ENCODE data around the gene GPC6.

DNA sequence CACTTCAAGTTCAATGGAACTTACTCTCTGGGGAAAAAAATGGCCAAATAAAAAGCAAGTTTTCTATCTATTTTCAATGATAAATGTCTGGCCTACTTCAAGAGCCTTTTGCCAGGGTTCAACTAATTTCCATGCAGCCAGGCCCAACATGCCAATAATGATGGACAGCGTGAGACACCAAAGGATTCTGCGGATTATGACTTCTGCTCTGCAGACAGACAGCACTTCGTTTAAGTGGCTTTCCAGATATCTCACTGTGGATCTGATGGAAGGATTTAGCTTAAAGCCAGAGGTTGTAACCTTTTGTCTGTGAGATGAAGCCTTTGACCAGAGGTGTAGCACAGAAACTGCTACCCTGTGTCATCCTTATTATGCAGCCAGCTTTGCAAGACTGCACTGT is 638.6 kb downstream of the GPC6 start:
- TF ChIP-seq, protein P1, sequence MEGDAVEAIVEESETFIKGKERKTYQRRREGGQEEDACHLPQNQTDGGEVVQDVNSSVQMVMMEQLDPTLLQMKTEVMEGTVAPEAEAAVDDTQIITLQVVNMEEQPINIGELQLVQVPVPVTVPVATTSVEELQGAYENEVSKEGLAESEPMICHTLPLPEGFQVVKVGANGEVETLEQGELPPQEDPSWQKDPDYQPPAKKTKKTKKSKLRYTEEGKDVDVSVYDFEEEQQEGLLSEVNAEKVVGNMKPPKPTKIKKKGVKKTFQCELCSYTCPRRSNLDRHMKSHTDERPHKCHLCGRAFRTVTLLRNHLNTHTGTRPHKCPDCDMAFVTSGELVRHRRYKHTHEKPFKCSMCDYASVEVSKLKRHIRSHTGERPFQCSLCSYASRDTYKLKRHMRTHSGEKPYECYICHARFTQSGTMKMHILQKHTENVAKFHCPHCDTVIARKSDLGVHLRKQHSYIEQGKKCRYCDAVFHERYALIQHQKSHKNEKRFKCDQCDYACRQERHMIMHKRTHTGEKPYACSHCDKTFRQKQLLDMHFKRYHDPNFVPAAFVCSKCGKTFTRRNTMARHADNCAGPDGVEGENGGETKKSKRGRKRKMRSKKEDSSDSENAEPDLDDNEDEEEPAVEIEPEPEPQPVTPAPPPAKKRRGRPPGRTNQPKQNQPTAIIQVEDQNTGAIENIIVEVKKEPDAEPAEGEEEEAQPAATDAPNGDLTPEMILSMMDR (IDR thresholded peaks at IDR 0.05) = no peak
- no peak for TF ChIP-seq FOXM1 (IDR thresholded peaks at IDR 0.05; ENCODE audit: low read depth)
- TF ChIP-seq POLR2AphosphoS5 (IDR thresholded peaks at IDR 0.05; ENCODE audit: low read depth, low read length) = no peak
- TF ChIP-seq, protein P2, sequence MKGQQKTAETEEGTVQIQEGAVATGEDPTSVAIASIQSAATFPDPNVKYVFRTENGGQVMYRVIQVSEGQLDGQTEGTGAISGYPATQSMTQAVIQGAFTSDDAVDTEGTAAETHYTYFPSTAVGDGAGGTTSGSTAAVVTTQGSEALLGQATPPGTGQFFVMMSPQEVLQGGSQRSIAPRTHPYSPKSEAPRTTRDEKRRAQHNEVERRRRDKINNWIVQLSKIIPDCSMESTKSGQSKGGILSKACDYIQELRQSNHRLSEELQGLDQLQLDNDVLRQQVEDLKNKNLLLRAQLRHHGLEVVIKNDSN (IDR thresholded peaks at IDR 0.05; ENCODE audit: borderline replicate concordance, low read depth) = no peak
- no peak for TF ChIP-seq RAD21 (IDR thresholded peaks at IDR 0.05; ENCODE audit: low read length)
- no peak for TF ChIP-seq EP300 (IDR thresholded peaks at IDR 0.05; ENCODE audit: borderline replicate concordance in 1 of 2, low read depth in 1 of 2, low read length in 1 of 2)
- no peak for TF ChIP-seq RFX5 (IDR thresholded peaks at IDR 0.05; ENCODE audit: low read length)
- TF ChIP-seq NRF1 (IDR thresholded peaks at IDR 0.05; ENCODE audit: low read depth, low read length) = no peak
- TF ChIP-seq, protein P3, sequence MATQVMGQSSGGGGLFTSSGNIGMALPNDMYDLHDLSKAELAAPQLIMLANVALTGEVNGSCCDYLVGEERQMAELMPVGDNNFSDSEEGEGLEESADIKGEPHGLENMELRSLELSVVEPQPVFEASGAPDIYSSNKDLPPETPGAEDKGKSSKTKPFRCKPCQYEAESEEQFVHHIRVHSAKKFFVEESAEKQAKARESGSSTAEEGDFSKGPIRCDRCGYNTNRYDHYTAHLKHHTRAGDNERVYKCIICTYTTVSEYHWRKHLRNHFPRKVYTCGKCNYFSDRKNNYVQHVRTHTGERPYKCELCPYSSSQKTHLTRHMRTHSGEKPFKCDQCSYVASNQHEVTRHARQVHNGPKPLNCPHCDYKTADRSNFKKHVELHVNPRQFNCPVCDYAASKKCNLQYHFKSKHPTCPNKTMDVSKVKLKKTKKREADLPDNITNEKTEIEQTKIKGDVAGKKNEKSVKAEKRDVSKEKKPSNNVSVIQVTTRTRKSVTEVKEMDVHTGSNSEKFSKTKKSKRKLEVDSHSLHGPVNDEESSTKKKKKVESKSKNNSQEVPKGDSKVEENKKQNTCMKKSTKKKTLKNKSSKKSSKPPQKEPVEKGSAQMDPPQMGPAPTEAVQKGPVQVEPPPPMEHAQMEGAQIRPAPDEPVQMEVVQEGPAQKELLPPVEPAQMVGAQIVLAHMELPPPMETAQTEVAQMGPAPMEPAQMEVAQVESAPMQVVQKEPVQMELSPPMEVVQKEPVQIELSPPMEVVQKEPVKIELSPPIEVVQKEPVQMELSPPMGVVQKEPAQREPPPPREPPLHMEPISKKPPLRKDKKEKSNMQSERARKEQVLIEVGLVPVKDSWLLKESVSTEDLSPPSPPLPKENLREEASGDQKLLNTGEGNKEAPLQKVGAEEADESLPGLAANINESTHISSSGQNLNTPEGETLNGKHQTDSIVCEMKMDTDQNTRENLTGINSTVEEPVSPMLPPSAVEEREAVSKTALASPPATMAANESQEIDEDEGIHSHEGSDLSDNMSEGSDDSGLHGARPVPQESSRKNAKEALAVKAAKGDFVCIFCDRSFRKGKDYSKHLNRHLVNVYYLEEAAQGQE (IDR thresholded peaks at IDR 0.05; ENCODE audit: low read depth, low read length) = no peak
- no peak for TF ChIP-seq SMC3 (IDR thresholded peaks at IDR 0.05; ENCODE audit: low read depth, low read length)
- TF ChIP-seq CHD2 (IDR thresholded peaks at IDR 0.05; ENCODE audit: low read length, partially characterized antibody) = no peak
- TF ChIP-seq, protein P4, sequence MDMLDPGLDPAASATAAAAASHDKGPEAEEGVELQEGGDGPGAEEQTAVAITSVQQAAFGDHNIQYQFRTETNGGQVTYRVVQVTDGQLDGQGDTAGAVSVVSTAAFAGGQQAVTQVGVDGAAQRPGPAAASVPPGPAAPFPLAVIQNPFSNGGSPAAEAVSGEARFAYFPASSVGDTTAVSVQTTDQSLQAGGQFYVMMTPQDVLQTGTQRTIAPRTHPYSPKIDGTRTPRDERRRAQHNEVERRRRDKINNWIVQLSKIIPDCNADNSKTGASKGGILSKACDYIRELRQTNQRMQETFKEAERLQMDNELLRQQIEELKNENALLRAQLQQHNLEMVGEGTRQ (IDR thresholded peaks at IDR 0.05; ENCODE audit: borderline replicate concordance, low read depth, low read length) = no peak
- TF ChIP-seq FOXJ3 (CRISPR knock-in tag; IDR thresholded peaks at IDR 0.05) = no peak
- TF ChIP-seq YY1 (IDR thresholded peaks at IDR 0.05; ENCODE audit: low read depth) = no peak
